DND-41 (cell line): Measurements from ENCODE around the gene IGF2.

Experiments used
- ATAC-seq: fragments of 200-7000 bp; cut with Tn5 transposase; 3 replicates; pipeline ENCODE4 v1.9.1; 2021; ENCODE audit warnings: low read depth; ENCODE audit not compliant: insufficient read depth
- DNase-seq: peaks from one replicate; pipeline ENCODE4 v3.0.0-alpha.2; 2020
- H2AFZ ChIP-seq: 2 replicates; pipeline ENCODE4 v1.6.0; 2012; ENCODE audit warnings: low read depth, low read length
- H3K27ac ChIP-seq: 2 replicates; pipeline ENCODE4 v1.5.1; 2012; ENCODE audit warnings: low read length, inconsistent platforms
- H3K27me3 ChIP-seq: fragments of 200-600 bp; sonication (generic); 2 replicates; pipeline ENCODE4 v1.6.0; 2012; ENCODE audit warnings: low read length, mild to moderate bottlenecking, inconsistent platforms; ENCODE audit not compliant: insufficient read depth, poor library complexity
- H3K36me3 ChIP-seq: 2 replicates; pipeline ENCODE4 v1.5.1; 2012; ENCODE audit warnings: low read length, inconsistent platforms; ENCODE audit not compliant: insufficient read depth
- H3K4me1 ChIP-seq: 2 replicates; pipeline ENCODE4 v1.5.1; 2012; ENCODE audit warnings: mild to moderate bottlenecking, low read length; ENCODE audit not compliant: insufficient read depth
- H3K4me2 ChIP-seq: 2 replicates; pipeline ENCODE4 v1.6.0; 2012; ENCODE audit warnings: mild to moderate bottlenecking, moderate library complexity, low read length, inconsistent platforms; ENCODE audit not compliant: insufficient read depth
- H3K4me3 ChIP-seq, 2 experiments: fragments of 200-600 bp in 1 of 2; shearing (Covaris generic) in 1 of 2; 2 replicates each; pipeline ENCODE4 v1.5.1; 2012 to 2016; ENCODE audit warnings: inconsistent platforms in 2 of 2, low read length in 2 of 2, mild to moderate bottlenecking in 2 of 2, low read depth in 1 of 2, moderate library complexity in 1 of 2
- H3K79me2 ChIP-seq: 2 replicates; pipeline ENCODE4 v1.6.0; 2012; ENCODE audit warnings: low read length, inconsistent platforms; ENCODE audit not compliant: insufficient read depth
- H3K9ac ChIP-seq: 2 replicates; pipeline ENCODE4 v1.6.0; 2012; ENCODE audit warnings: low read depth, mild to moderate bottlenecking, inconsistent platforms, low read length, moderate library complexity
- H3K9me3 ChIP-seq: 2 replicates; pipeline ENCODE4 v1.5.1; 2012; ENCODE audit warnings: low read length, moderate library complexity, mild to moderate bottlenecking, inconsistent platforms; ENCODE audit not compliant: insufficient read depth, severe bottlenecking
- H4K20me1 ChIP-seq: 2 replicates; pipeline ENCODE4 v1.6.0; 2012; ENCODE audit warnings: low read length; ENCODE audit not compliant: insufficient read depth
- EZH2 ChIP-seq: IDR thresholded peaks from 3 replicates; pipeline ENCODE4 v1.6.1; 2012; ENCODE audit warnings: borderline replicate concordance, low read depth, mild to moderate bottlenecking, moderate library complexity, low read length, inconsistent platforms; ENCODE audit not compliant: severe bottlenecking
- TF ChIP-seq, protein P1 (sequence below): IDR thresholded peaks from 2 replicates; pipeline ENCODE4 v1.5.1; 2012; ENCODE audit warnings: borderline replicate concordance, low read length, moderate library complexity, mild to moderate bottlenecking; ENCODE audit not compliant: poor library complexity, severe bottlenecking; ENCODE audit errors: extremely low read depth

The IGF2 gene

DNA sequence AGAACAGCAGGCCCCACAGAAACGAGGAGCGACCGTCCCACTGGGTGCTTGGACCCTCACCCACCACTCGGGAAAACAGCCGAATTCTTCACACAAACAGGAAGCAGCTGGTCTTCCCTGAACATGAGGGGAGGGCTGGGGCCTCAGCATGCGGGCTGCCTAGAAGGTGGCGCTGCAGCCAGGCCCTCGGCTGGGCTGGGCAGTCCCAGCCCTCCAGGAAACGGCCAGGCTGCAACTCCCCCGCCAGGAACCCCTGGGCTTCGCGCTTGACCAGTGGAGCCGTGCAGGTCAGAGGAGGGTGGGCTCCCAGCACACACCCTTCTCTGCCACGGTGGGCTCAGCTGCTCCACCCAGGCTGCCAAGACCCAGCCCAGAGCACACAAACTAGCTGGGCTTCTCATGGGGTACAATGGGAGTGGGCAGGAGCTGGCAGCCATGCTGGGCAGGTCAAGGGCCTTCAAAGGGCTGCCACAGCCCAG, 29.6 kb downstream of the IGF2 start:
- H3K27ac ChIP-seq, result no peak overlapping the region
- DNase-seq (no peak), ATAC-seq (no peak)
- H3K4me2 ChIP-seq, result no peak overlapping the region
- H2AFZ ChIP-seq, result no peak overlapping the region
- no peaks in the 10 kb centered on the region for H3K36me3 ChIP-seq
- H3K9ac ChIP-seq, result no peak overlapping the region
- H4K20me1 ChIP-seq, result no peaks in the 10 kb centered on the region
- H3K9me3 ChIP-seq, result no peaks in the 10 kb centered on the region
- H3K4me1 ChIP-seq, result no peaks in the 10 kb centered on the region
- H3K79me2 ChIP-seq, result no peaks in the 10 kb centered on the region
- H3K4me3 ChIP-seq, result no peak overlapping the region
- peaks cover 5% of the 10 kb centered on the region for H3K27me3 ChIP-seq
- TF ChIP-seq EZH2, result no peak
- TF ChIP-seq, protein P1, sequence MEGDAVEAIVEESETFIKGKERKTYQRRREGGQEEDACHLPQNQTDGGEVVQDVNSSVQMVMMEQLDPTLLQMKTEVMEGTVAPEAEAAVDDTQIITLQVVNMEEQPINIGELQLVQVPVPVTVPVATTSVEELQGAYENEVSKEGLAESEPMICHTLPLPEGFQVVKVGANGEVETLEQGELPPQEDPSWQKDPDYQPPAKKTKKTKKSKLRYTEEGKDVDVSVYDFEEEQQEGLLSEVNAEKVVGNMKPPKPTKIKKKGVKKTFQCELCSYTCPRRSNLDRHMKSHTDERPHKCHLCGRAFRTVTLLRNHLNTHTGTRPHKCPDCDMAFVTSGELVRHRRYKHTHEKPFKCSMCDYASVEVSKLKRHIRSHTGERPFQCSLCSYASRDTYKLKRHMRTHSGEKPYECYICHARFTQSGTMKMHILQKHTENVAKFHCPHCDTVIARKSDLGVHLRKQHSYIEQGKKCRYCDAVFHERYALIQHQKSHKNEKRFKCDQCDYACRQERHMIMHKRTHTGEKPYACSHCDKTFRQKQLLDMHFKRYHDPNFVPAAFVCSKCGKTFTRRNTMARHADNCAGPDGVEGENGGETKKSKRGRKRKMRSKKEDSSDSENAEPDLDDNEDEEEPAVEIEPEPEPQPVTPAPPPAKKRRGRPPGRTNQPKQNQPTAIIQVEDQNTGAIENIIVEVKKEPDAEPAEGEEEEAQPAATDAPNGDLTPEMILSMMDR, result no peak

DNA sequence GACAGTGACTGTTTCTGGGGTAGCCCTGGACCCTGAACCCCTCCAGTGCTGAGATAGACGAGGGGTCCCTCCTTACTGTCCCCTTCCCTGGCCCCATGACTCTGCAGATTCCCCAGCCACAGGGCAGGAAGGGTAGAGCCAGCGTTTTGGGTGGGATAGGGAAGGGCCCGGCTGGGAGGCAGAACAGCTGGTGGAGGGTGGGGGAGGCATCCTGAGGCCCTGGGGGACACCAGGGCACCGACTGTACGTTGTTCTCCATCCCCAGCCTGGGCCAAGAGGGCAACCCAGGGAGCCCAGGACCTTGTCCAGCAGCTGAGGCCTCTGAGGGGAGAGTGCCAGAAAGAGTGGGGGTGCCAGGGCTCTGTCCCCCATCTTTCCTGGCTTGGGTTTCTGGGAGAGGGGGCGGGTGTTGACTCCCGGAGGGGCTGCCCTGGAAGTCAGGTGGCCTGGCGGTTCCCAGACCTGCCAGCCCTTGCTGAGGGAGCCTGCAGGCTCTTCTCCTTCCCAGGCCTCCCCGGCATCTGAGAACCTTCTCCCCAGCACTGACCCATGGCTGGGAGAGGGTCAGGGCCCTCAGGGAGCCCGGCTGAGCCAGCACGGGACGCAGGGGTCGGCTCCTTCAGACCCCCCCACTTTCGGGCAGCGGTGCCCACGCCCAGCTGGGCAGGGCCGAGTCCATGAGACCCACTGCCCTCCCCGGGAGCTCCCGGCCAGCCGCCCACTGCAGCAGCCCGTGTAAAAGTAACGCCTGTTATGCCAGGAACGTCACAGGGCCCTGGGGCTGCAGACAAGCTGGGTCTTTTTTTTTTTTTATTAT, 30.3 kb downstream of the IGF2 start:
- DNase-seq, result no peak

DNA sequence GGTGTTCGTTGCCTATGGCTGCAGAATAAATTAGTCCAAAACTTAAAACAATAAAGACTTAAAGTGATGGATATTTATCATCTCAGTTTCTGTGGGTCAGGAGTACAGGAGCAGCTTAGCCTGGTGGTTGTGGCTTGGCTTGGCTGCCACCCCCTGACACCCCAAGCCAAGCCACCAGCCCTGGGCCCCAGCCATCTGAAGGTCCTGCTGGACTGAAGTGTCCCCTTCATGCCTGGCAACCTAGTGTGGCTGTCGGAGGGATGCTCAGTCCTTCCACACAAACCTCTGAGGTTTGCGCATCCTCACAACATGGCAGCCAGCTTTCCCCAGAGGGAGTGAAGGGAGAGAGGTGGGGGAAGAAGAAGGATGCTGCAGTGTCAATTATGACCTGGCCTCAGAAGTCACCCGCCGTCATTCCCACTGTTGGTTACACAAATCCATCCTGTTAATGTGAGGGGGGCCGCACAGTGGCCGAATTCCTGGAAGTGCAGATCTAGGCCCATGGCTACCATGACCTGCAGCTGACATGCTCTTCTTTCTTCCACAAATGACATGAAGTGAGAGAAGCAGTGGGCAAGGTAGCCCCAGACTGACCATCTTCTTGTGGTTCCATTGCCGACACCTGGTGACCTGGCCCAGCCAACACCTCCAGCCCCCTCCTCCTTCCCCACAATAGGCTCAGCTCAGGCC, 31.1 kb downstream of the IGF2 start:
- Histone ChIP-seq H2AFZ (no peak overlapping the region), H3K9me3 (no peaks in the 10 kb centered on the region), H4K20me1 (peaks cover 3% of the 10 kb centered on the region; the same call in 1 of the 2 replicates), H3K4me3 (no peak overlapping the region), H3K4me1 (no peaks in the 10 kb centered on the region), H3K9ac (no peak overlapping the region), H3K4me2 (no peak overlapping the region), H3K36me3 (no peaks in the 10 kb centered on the region), H3K27ac (no peak overlapping the region), H3K79me2 (no peaks in the 10 kb centered on the region), H3K27me3 (peaks cover 5% of the 10 kb centered on the region)
- ATAC-seq, result no peak
- TF ChIP-seq, protein P1, result no peak
- no peak for TF ChIP-seq EZH2
- no peak for DNase-seq

More for the DNA sequence above, 30.3 kb downstream of the IGF2 start:
- Histone ChIP-seq H3K4me1 (no peaks in the 10 kb centered on the region), H3K79me2 (no peaks in the 10 kb centered on the region), H3K4me3 (no peak overlapping the region), H3K27ac (no peak overlapping the region), H3K9ac (no peak overlapping the region), H3K9me3 (no peaks in the 10 kb centered on the region), H3K36me3 (no peaks in the 10 kb centered on the region), H4K20me1 (0 out of 2 replicates have a peak, but pooled peaks cover 2% of the 10 kb centered on the region), H3K4me2 (no peak overlapping the region), H2AFZ (no peak overlapping the region), H3K27me3 (peaks cover 5% of the 10 kb centered on the region)
- TF ChIP-seq, protein P1, result no peak
- no peak for TF ChIP-seq EZH2
- ATAC-seq, result no peak
